Measurements from ENCODE around the gene TMUB2.
A peak's percentile ranks its signal among the peaks of the same experiment; 100 is the strongest.

The TMUB2 gene

GRCh38 chr17:44200478-44201155, 13.8 kb downstream of the TMUB2 start:
- peak; percentile 76 for FAIRE-seq
- no peak for DNase-seq (ENCODE audit: insufficient read length, low spot score)

- FAIRE-seq, result no peak
- DNase-seq (ENCODE audit: insufficient read length, low spot score), result no peak
These were observed 16.0 kb downstream of the TMUB2 start for GRCh38 chr17:44202756-44203155.

- FAIRE-seq (peak; percentile 86), DNase-seq (ENCODE audit: insufficient read length, low spot score) (no peak)
These were observed 17.1 kb downstream of the TMUB2 start for GRCh38 chr17:44203731-44204440.

GRCh38 chr17:44204441-44204882, 17.7 kb downstream of the TMUB2 start:
- DNase-seq (ENCODE audit: insufficient read length, low spot score) (no peak), FAIRE-seq (no peak)

- FAIRE-seq (no peak), DNase-seq (ENCODE audit: insufficient read length, low spot score) (no peak)
These were observed 19.4 kb downstream of the TMUB2 start for GRCh38 chr17:44205962-44206824.

- DNase-seq (ENCODE audit: insufficient read length, low spot score) (no peak), FAIRE-seq (no peak)
These were observed 20.0 kb downstream of the TMUB2 start for GRCh38 chr17:44206825-44207155.

GRCh38 chr17:44207319-44207718, 20.5 kb downstream of the TMUB2 start:
- FAIRE-seq, result no peak

GRCh38 chr17:44207743-44208142, 21.0 kb downstream of the TMUB2 start:
- DNase-seq (ENCODE audit: insufficient read length, low spot score) (no peak), FAIRE-seq (no peak)

More at GRCh38 chr17:44207319-44207718, 20.5 kb downstream of the TMUB2 start:
- DNase-seq (ENCODE audit: insufficient read length, low spot score), result no peak

GRCh38 chr17:44209786-44210341, 23.1 kb downstream of the TMUB2 start:
- peak; percentile 87 for FAIRE-seq
- DNase-seq (ENCODE audit: insufficient read length, low spot score), result no peak

- DNase-seq (ENCODE audit: insufficient read length, low spot score) (peak; percentile 95), FAIRE-seq (no peak)
These were observed 23.8 kb downstream of the TMUB2 start for GRCh38 chr17:44210342-44211192.

- FAIRE-seq, result no peak
- no peak for DNase-seq (ENCODE audit: insufficient read length, low spot score)
These were observed 24.8 kb downstream of the TMUB2 start for GRCh38 chr17:44211281-44212265.

GRCh38 chr17:44212507-44213402, 26.0 kb downstream of the TMUB2 start:
- DNase-seq (ENCODE audit: insufficient read length, low spot score) (no peak), FAIRE-seq (no peak)

GRCh38 chr17:44213403-44214229, 26.8 kb downstream of the TMUB2 start:
- FAIRE-seq (no peak), DNase-seq (ENCODE audit: insufficient read length, low spot score) (no peak)

- DNase-seq (ENCODE audit: insufficient read length, low spot score) (no peak), FAIRE-seq (no peak)
These were observed 27.4 kb downstream of the TMUB2 start for GRCh38 chr17:44214230-44214494.

GRCh38 chr17:44214896-44215295, 28.1 kb downstream of the TMUB2 start:
- FAIRE-seq (no peak), DNase-seq (ENCODE audit: insufficient read length, low spot score) (no peak)

GRCh38 chr17:44216173-44216572, 29.4 kb downstream of the TMUB2 start:
- FAIRE-seq (peak; percentile 93), DNase-seq (ENCODE audit: insufficient read length, low spot score) (peak; percentile 62)

- DNase-seq (ENCODE audit: insufficient read length, low spot score) (no peak), FAIRE-seq (no peak)
These were observed 29.9 kb downstream of the TMUB2 start for GRCh38 chr17:44216694-44217093.
